ENCODE results near the gene HSPA14.
"Not testable (repeated sequence)": the region's sequence is repeated elsewhere in the genome, so short reads cannot be mapped to it uniquely, and the experiment has no call there.

HSPA14 gene

DNA sequence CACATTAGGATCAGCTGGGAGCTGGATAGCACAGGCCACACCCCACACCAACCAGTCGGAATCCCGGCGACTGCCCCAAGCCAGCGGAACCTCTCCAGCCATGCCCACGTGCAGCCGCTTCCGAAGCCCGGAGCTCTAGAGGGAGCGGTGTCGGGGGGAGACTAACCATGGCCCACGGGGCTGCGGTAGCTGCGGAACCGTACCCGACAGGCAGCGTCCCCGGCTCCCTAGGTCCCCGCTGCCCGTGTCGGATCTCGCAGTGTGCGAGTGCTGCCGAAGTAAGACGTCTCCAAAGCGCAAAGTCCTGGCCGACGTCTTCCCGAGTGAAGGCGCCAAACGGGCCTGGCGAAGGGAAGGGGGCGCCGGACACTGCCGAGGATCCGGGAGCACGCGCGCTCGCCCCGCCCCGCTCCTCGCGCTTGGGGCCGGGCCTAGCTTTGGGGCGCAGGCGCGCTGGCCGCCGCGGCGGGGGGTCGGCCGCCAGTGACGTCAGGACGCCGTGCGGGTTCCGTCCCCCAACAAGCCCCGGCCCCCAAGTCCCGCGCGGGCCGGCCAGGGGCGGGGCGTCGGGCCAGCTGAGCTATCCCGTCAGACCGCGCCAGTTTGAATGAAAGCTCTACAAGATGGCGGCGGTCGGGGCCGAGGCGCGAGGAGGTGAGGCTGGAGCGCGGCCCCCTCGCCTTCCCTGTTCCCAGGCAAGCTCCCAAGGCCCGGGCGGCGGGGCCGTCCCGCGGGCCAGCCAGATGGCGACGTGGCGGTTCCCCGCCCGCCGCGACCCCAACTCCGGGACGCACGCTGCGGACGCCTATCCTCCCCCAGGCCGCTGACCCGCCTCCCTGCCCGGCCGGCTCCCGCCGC is 40.4 kb downstream of the HSPA14 start, which contains the start of gene SUV39H2:
Gene SUV39H2 (plus strand): TSS at position 601 of the 858 bp plus-strand sequence. CDS start 23 bp downstream, at position 624.
- H3K4me3 ChIP-seq (ENCODE audit: low read depth, low read length): peak within 1 kb of the TSS; percentile 97
- peak; percentile 83 for DNase-seq (ENCODE audit: low read depth)

DNA sequence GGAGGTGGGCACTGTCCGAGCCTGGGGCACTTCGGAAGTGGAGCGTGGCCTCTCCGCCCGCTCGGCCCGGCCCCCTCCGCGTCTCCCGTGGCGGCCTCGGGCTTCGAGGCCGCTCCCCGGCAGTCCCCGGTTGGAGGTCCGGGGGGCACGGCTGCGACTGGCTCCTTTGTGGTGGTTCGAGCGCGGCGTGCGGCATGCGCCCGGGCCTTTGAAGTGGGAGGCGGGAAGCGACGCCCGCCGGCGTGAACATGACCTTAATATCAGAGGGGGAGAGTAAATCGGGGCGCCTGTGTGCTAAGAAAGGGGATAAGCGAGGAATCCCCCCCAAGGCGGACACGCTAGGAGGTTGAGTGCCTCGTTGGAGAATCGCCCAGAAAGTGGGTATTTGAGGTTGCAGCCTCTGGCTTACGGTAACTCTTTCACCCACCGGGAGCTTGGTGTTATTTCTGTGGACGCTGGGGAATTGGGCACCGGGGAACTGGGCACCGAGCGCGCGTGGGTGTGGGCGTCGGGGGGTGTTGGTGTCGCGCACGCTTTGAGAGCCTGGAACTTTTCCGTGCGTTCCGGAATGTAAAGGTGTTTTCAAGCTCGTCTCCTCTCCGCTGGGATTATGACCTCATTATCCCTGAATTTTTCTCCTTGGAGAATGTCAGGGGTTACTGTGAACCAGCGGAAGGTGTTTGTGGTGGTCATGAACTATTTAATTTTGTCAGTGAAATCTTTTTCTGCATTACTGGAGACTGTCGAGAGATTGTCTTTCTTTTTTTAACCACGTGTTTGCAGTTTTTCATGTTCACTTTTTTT is 41.2 kb downstream of the HSPA14 start:
- no peak for DNase-seq (ENCODE audit: low read depth)
- H3K4me3 ChIP-seq (ENCODE audit: low read depth, low read length): peak overlapping the region; percentile 97

DNA sequence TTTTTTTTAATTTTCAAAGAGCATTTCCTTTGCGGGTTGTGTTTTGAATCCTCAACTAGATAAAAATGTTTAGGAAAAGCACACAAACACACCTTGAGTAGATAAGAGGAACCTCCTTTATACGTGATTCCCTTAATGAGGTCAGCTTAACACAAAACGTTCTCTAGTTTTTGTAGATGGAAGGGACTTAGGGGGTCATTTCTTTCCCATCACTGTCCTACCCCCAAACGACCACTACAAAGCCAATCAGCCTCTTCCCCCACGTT is 41.8 kb downstream of the HSPA14 start:
- peak overlapping the region; percentile 97 for H3K4me3 ChIP-seq (ENCODE audit: low read depth, low read length)
- no peak for DNase-seq (ENCODE audit: low read depth)

DNA sequence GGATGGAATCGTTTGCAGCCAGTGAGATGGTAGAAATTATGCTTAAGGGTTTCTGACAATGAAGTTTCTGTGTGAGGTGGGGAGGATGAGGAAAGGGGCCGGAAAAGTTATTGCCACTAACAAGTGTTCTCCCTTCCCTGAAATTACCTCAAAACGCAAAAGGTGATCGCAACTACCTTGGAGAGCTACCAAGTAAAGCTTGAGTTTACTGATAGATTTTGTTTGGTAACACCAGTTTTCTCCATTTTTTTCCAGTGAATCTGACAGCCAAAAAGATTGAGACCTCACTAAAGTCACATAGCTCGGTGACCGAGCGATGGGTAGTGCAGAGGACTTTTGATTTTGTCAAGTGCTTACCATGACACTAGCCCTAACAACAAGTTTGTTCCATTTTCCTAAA is 42.1 kb downstream of the HSPA14 start:
- DNase-seq (ENCODE audit: low read depth): no peak
- peak overlapping the region; percentile 97 for H3K4me3 ChIP-seq (ENCODE audit: low read depth, low read length)

DNA sequence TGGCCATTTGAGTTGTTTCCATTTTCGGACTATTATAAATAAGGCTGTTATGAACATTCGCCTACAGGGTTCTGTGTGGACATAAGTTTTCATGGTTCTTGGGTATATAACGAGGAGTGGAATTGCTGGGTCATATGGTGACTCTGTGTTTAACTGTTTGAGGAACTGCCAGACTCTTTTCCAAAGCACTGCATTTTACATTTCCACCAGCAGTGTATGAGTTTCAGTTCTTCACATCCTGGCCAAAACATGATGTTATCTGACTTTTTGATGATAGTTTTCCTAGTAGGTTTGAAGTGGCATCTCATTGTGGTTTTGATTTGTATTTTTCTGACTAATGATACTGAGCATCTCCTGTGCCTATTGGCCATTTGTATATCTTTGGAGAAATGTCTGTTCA is 46.0 kb downstream of the HSPA14 start:
- no peak for DNase-seq (ENCODE audit: low read depth)
- H3K4me3 ChIP-seq (ENCODE audit: low read depth, low read length): no peak overlapping the region

DNA sequence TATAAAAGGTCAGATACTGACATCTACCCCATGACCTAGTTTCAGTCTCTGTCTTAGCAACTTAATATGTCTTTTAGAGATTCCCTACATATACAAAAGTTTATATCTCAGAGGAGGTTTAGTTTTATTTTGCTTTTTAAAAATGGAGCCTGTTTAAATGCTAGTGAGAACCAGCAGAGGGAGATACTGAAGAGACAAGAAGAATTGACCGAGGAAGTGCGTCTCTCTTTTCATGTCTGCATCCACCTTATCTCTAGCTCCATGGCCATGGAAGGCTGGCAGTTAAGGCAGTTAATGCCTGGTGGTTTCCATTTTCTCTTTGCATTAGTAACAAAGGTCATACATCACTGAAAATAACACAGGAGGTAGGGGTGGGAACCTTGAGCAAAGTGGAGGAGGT is 51.2 kb downstream of the HSPA14 start:
- no peak overlapping the region for H3K4me3 ChIP-seq (ENCODE audit: low read depth, low read length)
- DNase-seq (ENCODE audit: low read depth): no peak

DNA sequence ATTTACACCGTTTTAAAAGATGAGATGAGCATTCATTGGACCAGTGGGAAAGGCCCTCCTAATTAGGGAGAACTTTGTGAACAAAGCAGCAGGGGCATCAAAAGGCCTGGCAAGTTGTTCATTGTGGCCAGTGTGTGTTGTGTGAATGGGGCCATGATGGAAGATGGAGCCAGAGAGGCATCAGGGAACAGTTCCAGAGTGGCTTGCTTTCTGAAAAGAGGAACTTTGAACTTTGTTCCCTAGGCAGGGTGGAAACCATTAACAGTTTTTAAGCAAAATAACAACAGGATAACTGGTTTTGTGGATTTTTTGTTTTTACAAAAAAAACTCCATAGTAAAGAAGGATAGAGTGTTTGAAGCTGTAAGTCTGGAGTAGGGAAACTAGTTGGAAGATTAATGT is 53.0 kb downstream of the HSPA14 start:
- no peak overlapping the region for H3K4me3 ChIP-seq (ENCODE audit: low read depth, low read length)
- DNase-seq (ENCODE audit: low read depth): no peak

DNA sequence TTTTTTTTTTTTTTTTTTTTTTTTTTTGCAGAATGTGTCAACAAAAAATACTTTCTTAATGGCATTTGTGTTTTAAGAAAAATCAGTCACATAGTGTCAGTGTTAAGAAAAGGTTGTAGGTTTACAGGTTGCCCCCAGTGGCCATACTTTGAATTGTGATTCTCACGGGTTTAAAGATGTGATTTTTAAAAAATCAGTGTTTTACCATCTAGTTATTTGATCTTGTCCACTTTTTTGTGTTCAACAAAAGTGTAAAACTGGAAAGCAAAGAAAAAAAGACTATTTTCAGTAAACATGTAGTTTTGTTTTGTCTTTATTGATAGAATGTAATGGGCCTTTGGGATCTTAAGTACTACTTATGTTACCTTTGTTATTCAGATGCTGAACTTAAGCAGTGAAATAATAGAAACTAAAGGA is 66.2 kb downstream of the HSPA14 start:
- DNase-seq (ENCODE audit: low read depth): no peak
- H3K4me3 ChIP-seq (ENCODE audit: low read depth, low read length): no peak overlapping the region

DNA sequence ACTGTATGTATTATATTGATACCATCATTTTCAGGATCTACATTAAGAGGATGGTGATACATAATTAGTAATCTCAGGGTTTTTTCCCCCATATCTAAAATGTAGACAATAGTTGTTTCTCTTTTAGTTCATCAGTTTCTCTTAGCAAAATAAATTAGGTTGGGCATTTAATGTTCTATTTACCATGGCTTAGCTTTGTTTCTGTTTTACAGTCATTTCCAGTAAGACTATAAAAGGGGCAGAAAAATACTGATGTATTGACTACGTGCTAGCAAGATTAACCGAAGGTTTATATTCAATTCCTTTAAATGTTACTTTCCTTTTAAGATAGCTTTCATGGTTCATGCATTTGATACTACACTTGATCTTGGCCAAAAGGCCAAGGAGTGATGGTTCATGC is 66.8 kb downstream of the HSPA14 start:
- no peak overlapping the region for H3K4me3 ChIP-seq (ENCODE audit: low read depth, low read length)
- DNase-seq (ENCODE audit: low read depth): no peak

DNA sequence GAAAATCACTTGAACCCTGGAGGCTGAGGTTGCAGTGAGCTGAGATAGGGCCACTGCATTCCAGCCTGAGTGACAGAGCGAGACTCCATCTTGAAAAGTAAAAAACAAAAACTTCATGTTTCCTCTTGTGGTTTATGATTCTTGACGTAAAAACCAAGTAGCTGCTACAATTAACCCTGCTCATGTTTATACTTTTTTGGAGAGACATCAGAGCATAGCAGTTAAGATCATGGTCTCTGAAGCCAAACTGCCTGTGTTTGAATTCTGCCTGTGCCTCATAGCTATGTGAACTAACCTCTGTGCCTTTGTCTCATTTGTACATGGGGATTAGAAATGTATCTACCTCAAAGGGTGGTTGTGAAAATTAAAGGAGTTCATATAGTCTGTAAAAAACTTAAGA is 67.8 kb downstream of the HSPA14 start:
- H3K4me3 ChIP-seq (ENCODE audit: low read depth, low read length): no peak overlapping the region
- DNase-seq (ENCODE audit: low read depth): no peak

DNA sequence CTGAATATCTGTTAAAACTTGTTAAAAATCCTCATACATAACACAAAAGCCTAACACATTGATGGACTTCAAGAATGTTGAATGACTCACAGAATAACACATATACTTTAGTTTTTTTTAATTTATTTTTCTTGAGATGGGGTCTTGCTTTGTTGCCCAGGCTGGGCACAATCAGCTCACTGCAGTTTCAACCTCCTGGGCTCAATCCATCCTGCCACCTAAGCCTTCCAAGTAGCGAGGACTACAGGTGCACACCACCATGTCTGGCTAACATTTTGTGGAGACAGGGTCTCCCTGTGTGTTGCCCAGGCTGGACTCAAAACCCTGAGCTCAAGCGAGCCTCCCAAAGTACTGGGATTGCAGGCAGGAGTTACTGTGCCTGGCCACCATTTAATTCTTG is 68.7 kb downstream of the HSPA14 start:
- no peak for DNase-seq (ENCODE audit: low read depth)
- H3K4me3 ChIP-seq (ENCODE audit: low read depth, low read length): no peak overlapping the region

DNA sequence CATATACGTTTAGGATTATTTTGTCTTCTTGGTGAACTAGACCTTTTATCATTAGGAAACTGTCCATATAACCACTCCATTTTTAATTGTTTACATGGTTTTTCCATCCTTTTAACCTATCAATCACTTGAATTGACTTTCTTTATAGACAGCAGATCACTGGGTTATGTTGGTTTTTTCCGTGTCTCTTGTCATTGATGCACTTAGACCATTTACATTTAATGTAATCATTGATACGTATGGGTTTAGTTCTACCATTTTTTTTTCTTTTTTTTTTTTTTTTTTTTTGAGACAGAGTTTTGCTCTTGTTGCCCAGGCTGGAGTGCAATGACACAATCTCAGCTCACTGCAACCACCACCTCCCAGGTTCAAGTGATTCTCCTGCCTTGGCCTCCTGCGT is 69.5 kb downstream of the HSPA14 start:
- H3K4me3 ChIP-seq (ENCODE audit: low read depth, low read length): not testable (repeated sequence)

DNA sequence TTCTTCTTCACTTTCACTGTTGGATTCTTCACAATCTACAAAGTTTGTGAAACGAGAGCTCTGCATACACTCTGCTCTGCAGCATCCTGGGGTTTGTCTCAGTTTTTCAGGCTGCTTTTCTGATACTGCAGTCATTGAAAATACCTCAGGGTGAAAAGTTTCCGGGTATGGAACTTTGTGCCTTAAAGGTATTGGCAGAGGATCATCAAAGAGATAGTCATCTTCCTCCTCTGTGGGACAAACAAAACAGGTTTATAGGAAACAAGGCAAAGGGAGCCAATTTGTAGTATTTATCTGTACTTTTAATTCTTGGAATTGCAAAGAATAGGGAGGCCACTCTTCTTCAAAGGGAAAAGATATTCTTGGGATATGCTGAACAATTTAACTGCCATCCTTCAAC is 71.0 kb downstream of the HSPA14 start:
- no peak for DNase-seq (ENCODE audit: low read depth)
- H3K4me3 ChIP-seq (ENCODE audit: low read depth, low read length): no peak overlapping the region

More for the DNA sequence above, 69.5 kb downstream of the HSPA14 start:
- DNase-seq (ENCODE audit: low read depth): not testable (repeated sequence)

DNA sequence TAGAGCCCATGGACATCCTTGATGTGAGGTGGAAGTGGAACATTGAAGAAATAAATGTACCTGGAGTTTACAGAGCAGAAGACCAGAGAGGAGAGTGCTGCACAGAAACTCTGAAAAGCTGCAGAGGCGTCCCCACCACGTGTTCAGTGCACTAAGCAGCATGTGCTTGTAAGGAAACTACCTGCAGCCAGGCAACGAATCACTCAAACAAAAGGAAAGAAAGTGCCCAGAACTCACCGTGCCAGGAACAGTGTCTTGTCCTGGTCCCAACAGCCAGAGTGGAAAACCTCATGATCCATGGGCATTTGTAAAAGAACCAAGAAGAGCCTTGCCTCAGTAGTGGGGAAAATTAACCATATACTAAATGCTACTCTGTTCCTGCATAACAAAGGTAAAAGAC is 72.8 kb downstream of the HSPA14 start:
- no peak for DNase-seq (ENCODE audit: low read depth)

DNA sequence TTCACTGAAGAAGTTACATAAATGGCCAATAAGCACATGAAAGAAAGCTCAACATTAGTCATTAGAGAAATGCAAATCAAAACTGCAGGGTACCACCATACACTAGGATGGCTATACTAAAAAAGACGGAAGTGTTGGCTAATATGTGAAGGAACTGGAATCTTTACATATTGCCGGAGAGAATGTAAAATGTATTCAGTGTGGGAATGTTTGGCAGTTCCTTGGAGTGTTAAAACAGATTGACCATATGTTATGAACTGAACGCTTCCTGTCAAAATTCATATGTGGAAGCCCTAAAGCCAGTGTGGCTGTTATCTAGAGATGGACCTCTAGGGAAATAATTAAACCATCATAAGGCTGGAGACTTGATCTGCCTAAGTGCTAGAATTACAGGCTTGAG is 73.7 kb downstream of the HSPA14 start:
- H3K4me3 ChIP-seq (ENCODE audit: low read depth, low read length): no peak overlapping the region
- DNase-seq (ENCODE audit: low read depth): no peak

More for the DNA sequence above, 72.8 kb downstream of the HSPA14 start:
- no peak overlapping the region for H3K4me3 ChIP-seq (ENCODE audit: low read depth, low read length)

DNA sequence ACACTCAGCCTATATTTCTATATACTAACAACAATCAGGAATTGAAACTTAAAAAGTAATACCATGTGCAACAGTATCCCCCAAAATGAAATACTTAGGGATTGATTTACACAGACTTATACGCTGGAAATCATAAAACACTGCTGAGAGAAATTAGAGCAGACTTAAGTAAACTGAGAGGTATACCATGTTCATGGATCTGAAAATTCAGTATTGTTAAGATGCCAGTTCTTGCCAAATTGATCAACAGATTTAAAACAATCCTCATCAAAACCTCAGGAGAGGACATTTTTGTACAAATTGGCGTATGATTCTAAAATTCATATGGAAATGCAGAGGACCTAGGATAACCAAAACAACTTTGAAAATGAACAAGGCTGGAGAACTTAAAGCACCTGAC is 78.5 kb downstream of the HSPA14 start:
- no peak for DNase-seq (ENCODE audit: low read depth)
- H3K4me3 ChIP-seq (ENCODE audit: low read depth, low read length): no peak overlapping the region

DNA sequence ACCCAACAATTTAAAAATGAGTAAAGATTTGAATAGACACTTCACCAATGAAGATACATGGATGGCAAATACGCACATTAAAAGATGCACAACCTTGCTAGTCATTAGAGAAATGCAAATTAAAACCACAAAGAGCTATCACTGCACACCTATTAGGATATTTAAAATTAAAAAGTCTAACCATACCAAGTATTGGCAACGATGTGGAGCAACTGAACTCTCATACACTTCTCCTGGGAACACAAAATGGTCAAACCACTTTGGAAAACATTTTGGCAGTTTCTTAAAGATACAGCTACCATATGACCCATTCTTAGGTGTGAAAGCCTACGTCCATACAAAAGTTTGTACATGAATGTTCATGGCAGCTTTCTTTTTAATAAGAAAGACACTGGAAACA is 79.7 kb downstream of the HSPA14 start:
- H3K4me3 ChIP-seq (ENCODE audit: low read depth, low read length): no peak overlapping the region
- DNase-seq (ENCODE audit: low read depth): no peak

DNA sequence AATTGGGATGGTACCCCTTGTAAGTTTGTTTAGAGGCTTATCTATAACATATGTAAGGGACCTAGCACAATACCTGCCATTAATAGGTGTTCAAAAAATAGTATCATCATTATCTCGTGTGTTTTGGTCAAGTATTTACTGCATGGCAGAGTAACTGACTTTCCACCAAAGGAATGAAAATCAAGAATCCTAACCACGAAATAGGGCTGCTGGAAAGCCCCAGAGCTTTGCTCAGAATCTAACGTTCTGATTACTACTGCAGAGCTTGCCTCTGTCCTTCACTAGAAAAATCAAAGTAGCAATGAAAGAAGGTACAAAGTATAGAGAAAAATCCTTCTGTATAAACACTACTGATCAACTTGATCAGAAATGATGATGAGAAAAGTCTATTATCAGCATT is 80.9 kb downstream of the HSPA14 start:
- H3K4me3 ChIP-seq (ENCODE audit: low read depth, low read length): no peak overlapping the region
- DNase-seq (ENCODE audit: low read depth): no peak
